Neuronal stem cell (in vitro differentiated cells): ENCODE measurements around the gene INCENP.

ENCODE experiments used
- DNase-seq: peaks from one replicate; pipeline ENCODE4 v3.0.0-alpha.2; 2013; ENCODE audit warnings: low spot score
- H2AFZ ChIP-seq: one replicate; pipeline ENCODE4 v1.6.1; 2013; ENCODE audit warnings: mild to moderate bottlenecking, low read length, inconsistent platforms
- H2AK5ac ChIP-seq: 2 replicates; pipeline ENCODE4 v1.6.1; 2013; ENCODE audit warnings: low read depth, mild to moderate bottlenecking, inconsistent platforms, low read length, moderate library complexity, mixed read lengths
- H2BK120ac ChIP-seq: 2 replicates; pipeline ENCODE4 v1.6.1; 2013; ENCODE audit warnings: low read depth, mild to moderate bottlenecking, inconsistent platforms, low read length, moderate library complexity, mixed read lengths
- H2BK12ac ChIP-seq: one replicate; pipeline ENCODE4 v1.6.1; 2013; ENCODE audit warnings: low read length, inconsistent platforms
- H2BK15ac ChIP-seq: 2 replicates; pipeline ENCODE4 v1.6.1; 2013; ENCODE audit warnings: mild to moderate bottlenecking, low read length, inconsistent platforms, mixed read lengths
- H2BK5ac ChIP-seq: one replicate; pipeline ENCODE4 v1.6.1; 2013; ENCODE audit warnings: inconsistent platforms, mild to moderate bottlenecking, low read length, moderate library complexity
- H3K14ac ChIP-seq: one replicate; pipeline ENCODE4 v1.6.1; 2013; ENCODE audit warnings: low read length, inconsistent platforms
- H3K18ac ChIP-seq: 2 replicates; pipeline ENCODE4 v1.6.1; 2013; ENCODE audit warnings: low read length, inconsistent platforms
- H3K23ac ChIP-seq: 2 replicates; pipeline ENCODE4 v1.6.1; 2013; ENCODE audit warnings: low read depth, mild to moderate bottlenecking, mixed read lengths, low read length, inconsistent platforms; ENCODE audit not compliant: poor library complexity
- H3K27ac ChIP-seq: replicated peaks from 3 replicates; pipeline ENCODE4 v1.5.1; 2013; ENCODE audit warnings: low read length, inconsistent platforms
- H3K27me3 ChIP-seq, 3 experiments: 2 replicates each; pipeline ENCODE4 v1.6.1; 2013; ENCODE audit warnings: low read length in 3 of 3, mild to moderate bottlenecking in 2 of 3, inconsistent platforms in 1 of 3, low read depth in 1 of 3, mixed read lengths in 1 of 3, moderate library complexity in 1 of 3; ENCODE audit not compliant: control insufficient read depth in 3 of 3, insufficient read depth in 3 of 3
- H3K36me3 ChIP-seq, 2 donors: replicated peaks in 1 of 2; 2 replicates each; pipeline ENCODE4 v1.6.1; 2013; ENCODE audit warnings: low read length in 2 of 2; ENCODE audit not compliant: control insufficient read depth in 2 of 2, insufficient read depth in 2 of 2
- H3K4ac ChIP-seq: 2 replicates; pipeline ENCODE4 v1.6.1; 2013; ENCODE audit warnings: inconsistent platforms, mild to moderate bottlenecking, low read length, moderate library complexity
- H3K4me1 ChIP-seq, 2 donors: 1 replicate in 1 of 2; 2 replicates in 1 of 2; pipeline ENCODE4 v1.6.1; 2013; ENCODE audit warnings: low read length in 2 of 2, low read depth in 1 of 2; ENCODE audit not compliant: control insufficient read depth in 2 of 2, insufficient read depth in 1 of 2
- H3K4me2 ChIP-seq: one replicate; pipeline ENCODE4 v1.6.1; 2013; ENCODE audit warnings: mild to moderate bottlenecking, low read length, inconsistent platforms; ENCODE audit not compliant: insufficient read depth, poor library complexity, severe bottlenecking
- H3K4me3 ChIP-seq, 2 donors: 2 replicates each; pipeline ENCODE4 v1.5.1; 2013; ENCODE audit warnings: low read length in 2 of 2, mild to moderate bottlenecking in 2 of 2, inconsistent platforms in 1 of 2, moderate library complexity in 1 of 2
- H3K79me1 ChIP-seq: one replicate; pipeline ENCODE4 v1.6.1; 2013; ENCODE audit warnings: low read depth, mild to moderate bottlenecking, inconsistent platforms, low read length, moderate library complexity
- H3K9ac ChIP-seq: one replicate; pipeline ENCODE4 v1.6.1; 2013; ENCODE audit warnings: mild to moderate bottlenecking, low read depth, low read length, inconsistent platforms; ENCODE audit not compliant: poor library complexity
- H3K9me3 ChIP-seq, 2 donors: replicated peaks in 1 of 2; 2 replicates each; pipeline versions ENCODE3 to v1.6.1; 2013; ENCODE audit warnings: low read length in 2 of 2, mild to moderate bottlenecking in 2 of 2, inconsistent platforms in 1 of 2, low read depth in 1 of 2, mixed read lengths in 1 of 2, moderate library complexity in 1 of 2; ENCODE audit not compliant: control insufficient read depth in 2 of 2, insufficient read depth in 1 of 2
- H4K8ac ChIP-seq: one replicate; pipeline ENCODE4 v1.6.1; 2013; ENCODE audit warnings: low read depth, mild to moderate bottlenecking, inconsistent platforms, low read length, moderate library complexity
- H4K91ac ChIP-seq: one replicate; pipeline ENCODE4 v1.6.1; 2013; ENCODE audit warnings: low read length, low read depth, mild to moderate bottlenecking, inconsistent platforms; ENCODE audit not compliant: poor library complexity
- WGBS, 2 donors: extraction: QIAGEN DNeasy Blood & Tissue Kit; methylation state at CpG; one replicate each; pipeline ENCODE4 v1.1.7; 2013; ENCODE audit warnings: missing lambda C conversion rate in 2 of 2, mixed read lengths in 1 of 2; ENCODE audit not compliant: insufficient read length in 2 of 2, insufficient replicate concordance in 1 of 2; ENCODE audit errors: extremely low coverage in 2 of 2; 5-methylcytosine and 5-hydroxymethylcytosine counted together

INCENP gene

GRCh38 chr11:62138630-62139425 lies 15.0 kb downstream of the INCENP start:
- no peak overlapping the region for H4K91ac ChIP-seq
- no CpG with 5 or more reads among the region's 17 CpGs for WGBS, 2 donors
- H2AK5ac ChIP-seq = no peak overlapping the region
- no peaks in the 10 kb centered on the region for H3K27me3 ChIP-seq
- no peak overlapping the region for H3K4me3 ChIP-seq
- no peak overlapping the region for H2BK120ac ChIP-seq
- H3K27ac ChIP-seq = no peak overlapping the region
- H3K4me2 ChIP-seq = no peak overlapping the region
- no peak overlapping the region for H4K8ac ChIP-seq
- H3K36me3 ChIP-seq = peaks cover 60 to 98% of the 10 kb centered on the region in 2 donors
- H2AFZ ChIP-seq = no peak overlapping the region
- no peak overlapping the region for H3K9ac ChIP-seq
- no peak overlapping the region for H3K18ac ChIP-seq
- H2BK12ac ChIP-seq = no peak overlapping the region
- no peak for DNase-seq
- H3K4me1 ChIP-seq = no peaks in the 10 kb centered on the region
- H3K23ac ChIP-seq = peak overlapping the region; percentile 21
- H3K79me1 ChIP-seq = peaks cover 5% of the 10 kb centered on the region
- H2BK15ac ChIP-seq = no peak overlapping the region
- peaks cover 0 to under 1% of the 10 kb centered on the region in 2 donors for H3K9me3 ChIP-seq
- peak overlapping the region; percentile 71 for H2BK5ac ChIP-seq
- H3K4ac ChIP-seq = no peak overlapping the region
- no peak overlapping the region for H3K14ac ChIP-seq

- no peak overlapping the region for H2AFZ ChIP-seq
- H3K27me3 ChIP-seq = no peaks in the 10 kb centered on the region
- peaks cover 5% of the 10 kb centered on the region for H3K79me1 ChIP-seq
- no peak overlapping the region for H2BK120ac ChIP-seq
- no peaks in the 10 kb centered on the region for H3K4me1 ChIP-seq
- no peaks in the 10 kb centered on the region for H3K9me3 ChIP-seq
- H3K23ac ChIP-seq = no peak overlapping the region
- peaks cover 61 to 98% of the 10 kb centered on the region in 2 donors for H3K36me3 ChIP-seq
- peak overlapping the region; percentile 6 for H4K8ac ChIP-seq
- no peak overlapping the region for H2BK12ac ChIP-seq
- H3K14ac ChIP-seq = no peak overlapping the region
- no CpG with 5 or more reads among the region's 24 CpGs for WGBS, 2 donors
- H3K4ac ChIP-seq = no peak overlapping the region
- H3K27ac ChIP-seq = no peak overlapping the region
- H2BK15ac ChIP-seq = no peak overlapping the region
- no peak overlapping the region for H3K4me3 ChIP-seq
- H3K4me2 ChIP-seq = no peak overlapping the region
- peak overlapping the region; percentile 72 for H3K9ac ChIP-seq
- DNase-seq = no peak
- no peak overlapping the region for H2BK5ac ChIP-seq
- H3K18ac ChIP-seq = no peak overlapping the region
- no peak overlapping the region for H4K91ac ChIP-seq
- H2AK5ac ChIP-seq = no peak overlapping the region
These were observed 15.9 kb downstream of the INCENP start for GRCh38 chr11:62139526-62140303.

GRCh38 chr11:62140304-62141110 lies 16.7 kb downstream of the INCENP start:
- peaks cover 5% of the 10 kb centered on the region for H3K79me1 ChIP-seq
- no peak overlapping the region for H2AK5ac ChIP-seq
- no peak for DNase-seq
- H3K18ac ChIP-seq = no peak overlapping the region
- no peak overlapping the region for H2BK12ac ChIP-seq
- H3K23ac ChIP-seq = no peak overlapping the region
- H3K36me3 ChIP-seq = peaks cover 68 to 98% of the 10 kb centered on the region in 2 donors
- no peaks in the 10 kb centered on the region for H3K9me3 ChIP-seq
- no peak overlapping the region for H2BK5ac ChIP-seq
- H4K91ac ChIP-seq = no peak overlapping the region
- H2BK15ac ChIP-seq = no peak overlapping the region
- no peak overlapping the region for H3K27ac ChIP-seq
- H3K4me1 ChIP-seq = no peaks in the 10 kb centered on the region
- H3K4me2 ChIP-seq = no peak overlapping the region
- no CpG with 5 or more reads among the region's 24 CpGs for WGBS, 2 donors
- H2BK120ac ChIP-seq = no peak overlapping the region
- no peak overlapping the region for H4K8ac ChIP-seq
- no peak overlapping the region for H3K4ac ChIP-seq
- no peak overlapping the region for H2AFZ ChIP-seq
- H3K4me3 ChIP-seq = no peak overlapping the region
- no peak overlapping the region for H3K9ac ChIP-seq
- H3K14ac ChIP-seq = no peak overlapping the region
- H3K27me3 ChIP-seq = no peaks in the 10 kb centered on the region
